GM12864 (cell line): Measurements from ENCODE around the gene DOCK8.

ENCODE experiments used
- DNase-seq: peaks from one replicate; pipeline ENCODE4 v3.0.0-alpha.2; 2011; ENCODE audit warnings: low read depth
- H3K4me3 ChIP-seq: 2 replicates; pipeline ENCODE4 v1.5.1; 2011; ENCODE audit warnings: mild to moderate bottlenecking, low read depth, low read length, control low read depth
- TF ChIP-seq, protein P1 (sequence below): IDR thresholded peaks from 2 replicates; pipeline ENCODE4 v1.5.1; 2011; ENCODE audit warnings: low read depth, mild to moderate bottlenecking, moderate library complexity, low read length, control low read depth, inconsistent platforms; ENCODE audit errors: missing control alignments

Gene DOCK8

DNA sequence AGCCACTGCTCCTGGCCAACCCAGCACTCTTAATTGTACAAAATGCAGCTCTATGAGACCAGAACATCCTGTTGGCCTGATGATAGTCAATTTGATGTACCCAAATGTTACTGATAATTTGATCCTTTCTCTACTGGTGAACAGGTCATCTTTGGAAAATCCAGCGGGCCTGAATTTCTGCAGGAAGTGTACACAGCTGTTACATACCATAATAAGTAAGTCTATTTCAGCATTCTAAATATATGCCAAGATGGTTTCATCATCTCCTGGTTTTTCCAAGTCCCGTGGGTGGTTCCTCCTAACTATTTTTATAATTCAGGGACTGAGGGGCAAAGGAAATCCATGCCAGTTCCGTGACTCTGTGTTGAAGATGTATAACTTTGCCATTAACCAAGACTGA, 155.4 kb downstream of the DOCK8 start:
- DNase-seq = no peak
- TF ChIP-seq, protein P1, sequence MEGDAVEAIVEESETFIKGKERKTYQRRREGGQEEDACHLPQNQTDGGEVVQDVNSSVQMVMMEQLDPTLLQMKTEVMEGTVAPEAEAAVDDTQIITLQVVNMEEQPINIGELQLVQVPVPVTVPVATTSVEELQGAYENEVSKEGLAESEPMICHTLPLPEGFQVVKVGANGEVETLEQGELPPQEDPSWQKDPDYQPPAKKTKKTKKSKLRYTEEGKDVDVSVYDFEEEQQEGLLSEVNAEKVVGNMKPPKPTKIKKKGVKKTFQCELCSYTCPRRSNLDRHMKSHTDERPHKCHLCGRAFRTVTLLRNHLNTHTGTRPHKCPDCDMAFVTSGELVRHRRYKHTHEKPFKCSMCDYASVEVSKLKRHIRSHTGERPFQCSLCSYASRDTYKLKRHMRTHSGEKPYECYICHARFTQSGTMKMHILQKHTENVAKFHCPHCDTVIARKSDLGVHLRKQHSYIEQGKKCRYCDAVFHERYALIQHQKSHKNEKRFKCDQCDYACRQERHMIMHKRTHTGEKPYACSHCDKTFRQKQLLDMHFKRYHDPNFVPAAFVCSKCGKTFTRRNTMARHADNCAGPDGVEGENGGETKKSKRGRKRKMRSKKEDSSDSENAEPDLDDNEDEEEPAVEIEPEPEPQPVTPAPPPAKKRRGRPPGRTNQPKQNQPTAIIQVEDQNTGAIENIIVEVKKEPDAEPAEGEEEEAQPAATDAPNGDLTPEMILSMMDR = no peak
- H3K4me3 ChIP-seq = no peak overlapping the region

DNA sequence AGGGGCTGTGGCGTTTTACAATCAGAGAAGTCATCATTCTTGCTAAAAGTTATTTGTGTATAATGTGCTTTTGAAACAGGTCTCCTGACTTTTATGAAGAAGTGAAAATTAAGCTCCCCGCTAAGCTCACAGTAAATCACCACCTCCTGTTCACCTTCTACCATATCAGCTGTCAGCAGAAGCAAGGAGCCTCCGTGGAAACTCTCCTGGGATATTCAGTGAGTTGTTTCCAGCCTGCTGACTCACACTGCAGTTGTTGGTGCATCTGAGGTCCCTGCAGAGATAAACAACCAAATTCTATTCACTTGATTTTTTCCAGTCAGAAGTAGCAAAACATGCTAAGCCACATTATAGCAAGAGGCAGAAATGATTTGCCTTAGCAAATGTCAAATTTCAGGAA, 156.7 kb downstream of the DOCK8 start:
- TF ChIP-seq, protein P1 = no peak
- DNase-seq = no peak
- no peak overlapping the region for H3K4me3 ChIP-seq

DNA sequence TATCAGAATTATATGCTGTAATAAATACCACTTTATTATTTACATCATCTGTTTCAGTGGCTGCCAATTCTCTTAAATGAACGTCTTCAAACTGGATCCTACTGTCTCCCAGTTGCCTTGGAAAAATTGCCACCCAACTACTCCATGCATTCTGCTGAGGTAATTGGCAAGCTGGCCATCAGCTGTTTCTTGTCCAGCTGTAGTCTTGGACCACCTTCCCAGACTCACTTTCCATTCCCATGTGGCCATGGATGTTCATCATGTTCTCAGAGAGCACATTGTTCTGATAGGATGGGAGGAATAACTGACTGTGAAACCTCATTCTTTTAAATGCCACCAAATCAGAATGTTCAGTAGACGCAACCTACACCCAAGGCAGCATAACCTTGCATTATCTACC, 157.5 kb downstream of the DOCK8 start:
- H3K4me3 ChIP-seq = no peak overlapping the region
- no peak for DNase-seq
- TF ChIP-seq, protein P1 = no peak

DNA sequence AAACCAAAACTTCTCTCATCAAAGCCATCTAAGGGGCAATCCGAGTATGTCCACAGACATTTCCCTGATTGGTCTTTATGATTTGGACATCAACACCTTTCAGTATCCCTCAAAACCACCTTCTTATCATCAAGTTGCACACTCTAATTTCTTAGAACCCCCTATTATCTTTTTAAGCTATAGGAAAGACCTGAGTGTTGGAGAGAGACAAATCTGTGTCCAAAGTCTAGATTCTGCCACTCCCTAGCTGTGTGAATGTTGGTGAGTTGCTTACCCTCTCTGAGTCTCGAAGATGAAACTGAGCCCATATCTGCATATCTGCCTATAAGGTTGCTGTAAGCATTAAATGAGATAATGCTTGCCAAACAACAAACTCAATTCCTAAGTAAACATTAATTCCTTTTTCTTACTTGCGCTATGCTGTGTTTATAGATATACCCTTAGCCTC, 159.1 kb downstream of the DOCK8 start:
- TF ChIP-seq, protein P1 = no peak
- DNase-seq = no peak
- no peak overlapping the region for H3K4me3 ChIP-seq

DNA sequence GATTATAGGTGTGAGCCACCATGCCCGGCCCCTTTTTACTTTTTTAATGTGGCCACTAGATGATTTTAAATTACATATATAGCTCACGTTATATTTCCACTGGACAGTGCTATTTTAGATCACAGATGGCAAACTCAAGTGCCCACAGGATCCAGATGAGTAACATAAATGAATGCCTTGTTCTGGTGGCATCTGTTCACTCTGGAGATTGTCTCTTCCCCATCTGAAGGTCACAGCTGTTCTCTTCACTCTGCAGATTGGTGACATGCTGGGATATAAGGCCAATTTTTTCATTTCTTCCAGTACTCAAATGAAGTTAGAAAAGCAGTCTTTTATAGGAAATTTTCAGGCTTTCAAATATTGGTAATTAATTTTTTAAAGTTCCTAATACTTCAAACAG, 160.1 kb downstream of the DOCK8 start:
- TF ChIP-seq, protein P1 = no peak
- no peak for DNase-seq
- H3K4me3 ChIP-seq = no peak overlapping the region

DNA sequence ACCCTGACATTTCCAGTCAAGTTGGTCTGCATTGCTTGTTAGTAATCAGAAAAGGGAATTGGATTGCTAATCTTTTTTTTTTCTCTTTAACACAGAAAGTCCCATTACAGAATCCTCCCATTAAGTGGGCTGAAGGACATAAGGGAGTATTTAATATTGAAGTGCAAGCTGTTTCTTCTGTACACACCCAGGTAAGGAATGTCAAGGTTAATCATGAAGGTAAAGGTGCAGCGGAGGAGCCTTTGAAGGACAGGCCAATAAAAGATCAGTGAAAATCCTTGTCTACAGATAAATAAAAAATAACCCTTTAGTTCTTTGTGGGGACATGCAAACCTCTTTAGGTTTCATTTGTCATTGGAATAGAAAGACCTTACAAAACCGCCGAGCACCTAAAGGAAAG, 161.4 kb downstream of the DOCK8 start:
- TF ChIP-seq, protein P1 = no peak
- no peak for DNase-seq
- no peak overlapping the region for H3K4me3 ChIP-seq

DNA sequence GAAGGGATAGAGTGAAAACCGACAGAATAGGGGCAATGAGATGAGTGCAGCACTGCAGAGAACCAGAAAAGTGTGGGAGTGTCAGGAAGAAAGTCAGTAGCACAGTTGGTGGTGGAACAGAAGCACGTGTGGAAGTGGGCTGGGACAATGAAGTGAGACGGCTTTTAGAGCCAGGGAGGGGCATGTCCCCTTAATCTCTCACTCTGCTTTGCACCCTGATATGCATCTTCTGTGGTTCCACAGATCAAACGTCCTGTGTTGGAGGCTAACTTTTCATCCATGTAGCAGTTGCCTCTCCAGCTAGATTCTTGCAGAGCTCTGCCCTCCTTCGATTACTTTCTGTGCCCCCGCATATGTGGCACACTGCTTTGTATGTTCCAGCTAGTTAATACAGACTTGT, 163.6 kb downstream of the DOCK8 start:
- DNase-seq = no peak
- TF ChIP-seq, protein P1 = no peak
- no peak overlapping the region for H3K4me3 ChIP-seq
